Lower lobe of right lung (tissue), 2 donors: ENCODE data around the gene CEP192. TPM values are rescaled to one million over a fixed set of nuclear protein-coding genes. Genes with fewer than 3 reads are reported as not detected.
"Not testable (repeated sequence)": the region's sequence is repeated elsewhere in the genome, so short reads cannot be mapped to it uniquely, and the experiment has no call there.

Source experiments
- ATAC-seq, 2 donors: fragments of 200-7000 bp; cut with Tn5 transposase; one replicate each; pipeline ENCODE4 v1.9.1; 2020 to 2022; ENCODE audit warnings: mild to moderate bottlenecking in 2 of 2, moderate library complexity in 2 of 2
- DNase-seq: peaks from one replicate; pipeline ENCODE4 v3.0.0-alpha.2; 2020
- H3K27ac ChIP-seq: fragments of 200-600 bp; one replicate; pipeline ENCODE4 v1.8.0; 2022
- H3K27me3 ChIP-seq: fragments of 200-600 bp; one replicate; pipeline ENCODE4 v1.8.0; 2022; ENCODE audit warnings: low read depth
- H3K36me3 ChIP-seq: fragments of 200-600 bp; one replicate; pipeline ENCODE4 v1.8.0; 2022; ENCODE audit warnings: mild to moderate bottlenecking
- H3K4me1 ChIP-seq: fragments of 200-600 bp; one replicate; pipeline ENCODE4 v1.8.0; 2022
- H3K4me3 ChIP-seq: fragments of 200-600 bp; one replicate; pipeline ENCODE4 v1.8.0; 2022; ENCODE audit warnings: mild to moderate bottlenecking
- H3K9me3 ChIP-seq: fragments of 200-600 bp; one replicate; pipeline ENCODE4 v1.8.0; 2022
- intact Hi-C: fragments of 100-400 bp; cut with DNase I; formaldehyde crosslinking; loops from one replicate; pipeline ENCODE4 v1.11.0; 2022
- total RNA-seq: library from RNA; stranded (reverse); fragmentation: NEBNext Ultra II Directional; extraction: Animal tissue kit (Norgen Biotek cat#: 25700); gene quantifications from one replicate; pipeline ENCODE4 v1.2.1, GENCODE V29; 2021
- TF ChIP-seq, protein P1 (sequence below): fragments of 200-600 bp; IDR thresholded peaks from one replicate; pipeline ENCODE4 v1.8.0; 2022; ENCODE audit warnings: antibody characterized with exemption, mild to moderate bottlenecking
- donor health status: DM: no; HTN: yes; CAD: no; lungs with severe emphysema.

Gene CEP192
- total RNA-seq, 1 donor from 2014 or later, result 29.1 TPM

DNA sequence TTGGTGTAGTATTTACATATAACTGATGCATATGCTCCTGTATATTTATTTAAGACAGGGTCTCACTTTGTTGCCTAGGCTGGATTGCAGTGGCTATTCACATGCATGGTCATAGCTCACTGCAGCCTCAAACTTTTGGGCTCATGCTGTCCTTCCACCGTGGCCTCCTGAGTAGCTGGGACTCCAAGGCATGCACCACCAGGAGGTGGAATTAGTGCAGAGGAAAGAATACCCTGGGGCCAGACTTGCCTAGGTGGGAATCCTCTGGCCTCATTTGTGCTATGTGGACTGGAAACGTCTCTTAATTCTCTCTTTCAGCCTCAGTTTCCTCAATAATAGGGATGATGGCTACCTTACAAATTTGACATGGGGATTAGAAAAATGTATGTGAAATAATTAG is 2.3 kb downstream of the CEP192 start:
- no peak overlapping the region for H3K27ac ChIP-seq
- no peaks in the 10 kb centered on the region for H3K27me3 ChIP-seq
- DNase-seq (no peak), ATAC-seq (no peak)
- TF ChIP-seq, protein P1, sequence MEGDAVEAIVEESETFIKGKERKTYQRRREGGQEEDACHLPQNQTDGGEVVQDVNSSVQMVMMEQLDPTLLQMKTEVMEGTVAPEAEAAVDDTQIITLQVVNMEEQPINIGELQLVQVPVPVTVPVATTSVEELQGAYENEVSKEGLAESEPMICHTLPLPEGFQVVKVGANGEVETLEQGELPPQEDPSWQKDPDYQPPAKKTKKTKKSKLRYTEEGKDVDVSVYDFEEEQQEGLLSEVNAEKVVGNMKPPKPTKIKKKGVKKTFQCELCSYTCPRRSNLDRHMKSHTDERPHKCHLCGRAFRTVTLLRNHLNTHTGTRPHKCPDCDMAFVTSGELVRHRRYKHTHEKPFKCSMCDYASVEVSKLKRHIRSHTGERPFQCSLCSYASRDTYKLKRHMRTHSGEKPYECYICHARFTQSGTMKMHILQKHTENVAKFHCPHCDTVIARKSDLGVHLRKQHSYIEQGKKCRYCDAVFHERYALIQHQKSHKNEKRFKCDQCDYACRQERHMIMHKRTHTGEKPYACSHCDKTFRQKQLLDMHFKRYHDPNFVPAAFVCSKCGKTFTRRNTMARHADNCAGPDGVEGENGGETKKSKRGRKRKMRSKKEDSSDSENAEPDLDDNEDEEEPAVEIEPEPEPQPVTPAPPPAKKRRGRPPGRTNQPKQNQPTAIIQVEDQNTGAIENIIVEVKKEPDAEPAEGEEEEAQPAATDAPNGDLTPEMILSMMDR, result no peak
- no peak overlapping the region for H3K4me3 ChIP-seq
- H3K4me1 ChIP-seq, result peaks cover 18% of the 10 kb centered on the region
- intact Hi-C loops, result no loop called here
- H3K36me3 ChIP-seq, result no peaks in the 10 kb centered on the region
- H3K9me3 ChIP-seq, result no peaks in the 10 kb centered on the region

DNA sequence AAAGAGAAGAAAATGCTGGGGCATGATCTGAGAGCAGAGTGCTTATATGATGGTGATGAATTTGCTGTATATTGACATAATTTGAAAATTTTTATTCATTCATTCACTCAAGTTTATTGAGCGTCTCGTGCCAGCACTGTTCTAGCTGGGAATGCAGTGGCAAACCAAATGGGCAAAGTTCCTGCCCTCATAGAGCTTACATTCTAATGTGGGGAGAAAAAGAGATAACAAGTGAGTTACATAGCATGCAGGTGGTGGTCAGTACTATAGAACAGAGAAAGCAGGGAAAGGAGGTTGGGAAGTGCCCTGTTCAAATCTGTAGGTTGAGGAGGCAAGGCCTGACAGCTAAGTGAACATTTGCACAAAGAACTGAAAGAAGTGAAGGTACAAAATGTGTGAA is 4.3 kb downstream of the CEP192 start:
- Histone ChIP-seq H3K4me3 (no peak overlapping the region), H3K36me3 (peaks cover 6% of the 10 kb centered on the region), H3K27ac (no peak overlapping the region), H3K4me1 (peaks cover 16% of the 10 kb centered on the region), H3K27me3 (no peaks in the 10 kb centered on the region), H3K9me3 (no peaks in the 10 kb centered on the region)
- ATAC-seq, result no peak
- intact Hi-C loops, result no loop called here
- TF ChIP-seq, protein P1, result no peak
- DNase-seq, result no peak

DNA sequence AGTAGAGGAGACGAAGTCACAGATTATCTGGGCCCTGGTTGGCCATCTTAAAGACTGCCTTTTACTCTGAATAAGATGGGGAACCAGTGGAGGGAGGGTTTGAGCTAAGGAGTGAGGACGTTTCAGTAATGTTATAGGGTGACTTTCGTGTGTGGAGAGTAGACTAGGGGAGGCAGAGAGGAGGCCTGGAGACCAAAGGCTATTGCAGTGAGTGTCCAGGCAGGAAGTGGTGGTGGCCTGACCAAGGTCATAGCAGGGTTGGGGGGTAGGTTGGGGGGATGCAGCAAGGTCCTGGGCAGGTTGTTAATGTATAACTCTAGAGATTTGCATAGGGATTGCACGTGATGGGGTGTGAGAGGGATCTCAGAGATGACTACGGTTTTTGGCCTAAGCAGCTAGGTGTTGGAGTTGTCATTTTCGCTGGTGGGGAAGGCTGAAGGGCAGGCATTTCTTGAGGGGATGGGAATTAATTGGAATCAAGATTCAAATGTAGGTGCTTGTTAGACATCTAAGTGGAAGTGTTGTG is 4.9 kb downstream of the CEP192 start:
- H3K27me3 ChIP-seq, result no peaks in the 10 kb centered on the region
- H3K4me1 ChIP-seq, result peaks cover 13% of the 10 kb centered on the region
- ATAC-seq (no peak), DNase-seq (no peak)
- H3K36me3 ChIP-seq, result peaks cover 12% of the 10 kb centered on the region
- H3K27ac ChIP-seq, result no peak overlapping the region
- TF ChIP-seq, protein P1, result no peak
- no peak overlapping the region for H3K4me3 ChIP-seq
- H3K9me3 ChIP-seq, result no peaks in the 10 kb centered on the region
- intact Hi-C loops, result no loop called here

DNA sequence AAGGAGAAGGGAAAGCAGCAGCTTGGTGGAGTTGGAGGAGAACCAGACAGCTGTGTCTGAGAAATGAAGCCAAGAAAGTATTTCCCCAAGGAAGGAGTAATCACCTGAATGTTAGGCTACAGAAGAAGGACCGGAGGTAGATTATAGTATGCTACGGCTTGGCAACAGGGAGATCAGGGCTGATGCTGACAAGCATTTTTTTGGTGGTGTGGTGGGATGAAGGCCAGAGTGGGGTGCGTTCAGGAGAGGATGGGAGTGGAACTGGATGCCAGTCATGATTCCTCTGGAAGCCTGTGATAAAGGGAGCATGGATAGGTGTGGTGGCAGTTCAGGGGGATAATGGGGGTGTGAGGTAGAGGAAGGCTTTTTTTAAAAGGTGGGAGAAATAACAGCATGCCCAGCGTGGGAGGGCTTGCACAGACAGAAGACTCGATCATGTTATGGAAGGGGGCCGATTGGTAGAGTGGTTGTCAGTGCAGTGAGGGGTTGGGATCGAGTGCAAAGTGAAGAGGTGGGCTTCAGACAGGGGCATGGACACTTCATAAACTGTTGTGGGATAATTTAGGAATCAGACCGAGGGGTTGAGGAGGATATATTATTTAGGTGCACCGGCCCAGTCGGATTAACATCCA is 5.6 kb downstream of the CEP192 start:
- intact Hi-C loops, result no loop called here
- ATAC-seq, result no peak

DNA sequence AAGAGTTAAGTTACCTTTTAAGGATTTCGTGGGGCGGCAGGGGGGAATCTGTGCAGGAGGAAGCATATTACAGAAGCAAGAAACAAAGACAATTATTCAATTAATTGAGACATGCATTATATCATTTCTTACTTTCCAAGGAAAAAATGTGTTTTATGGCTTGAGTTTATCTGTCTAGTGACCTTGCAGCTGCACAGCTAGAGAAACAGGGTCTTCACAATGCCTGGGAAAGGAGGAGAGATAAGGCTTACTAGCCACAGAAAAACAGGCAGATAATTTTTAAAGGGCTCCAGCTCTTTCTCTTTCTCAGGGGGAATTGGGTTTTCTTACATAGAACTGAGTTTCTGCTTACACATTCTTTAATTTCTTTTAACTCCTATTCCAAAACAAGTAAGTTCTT is 6.2 kb downstream of the CEP192 start:
- H3K36me3 ChIP-seq, result peaks cover 25% of the 10 kb centered on the region
- H3K4me3 ChIP-seq, H3K4me1 ChIP-seq, DNase-seq, intact Hi-C loops, ATAC-seq, H3K9me3 ChIP-seq, H3K27ac ChIP-seq, H3K27me3 ChIP-seq: not testable (repeated sequence)

More for the DNA sequence above, 5.6 kb downstream of the CEP192 start:
- H3K4me3 ChIP-seq, result no peak overlapping the region
- no peaks in the 10 kb centered on the region for H3K27me3 ChIP-seq
- no peak for DNase-seq
- H3K36me3 ChIP-seq, result peaks cover 19% of the 10 kb centered on the region
- no peaks in the 10 kb centered on the region for H3K9me3 ChIP-seq
- TF ChIP-seq, protein P1, result no peak
- no peak overlapping the region for H3K27ac ChIP-seq
- peaks cover 13% of the 10 kb centered on the region for H3K4me1 ChIP-seq

DNA sequence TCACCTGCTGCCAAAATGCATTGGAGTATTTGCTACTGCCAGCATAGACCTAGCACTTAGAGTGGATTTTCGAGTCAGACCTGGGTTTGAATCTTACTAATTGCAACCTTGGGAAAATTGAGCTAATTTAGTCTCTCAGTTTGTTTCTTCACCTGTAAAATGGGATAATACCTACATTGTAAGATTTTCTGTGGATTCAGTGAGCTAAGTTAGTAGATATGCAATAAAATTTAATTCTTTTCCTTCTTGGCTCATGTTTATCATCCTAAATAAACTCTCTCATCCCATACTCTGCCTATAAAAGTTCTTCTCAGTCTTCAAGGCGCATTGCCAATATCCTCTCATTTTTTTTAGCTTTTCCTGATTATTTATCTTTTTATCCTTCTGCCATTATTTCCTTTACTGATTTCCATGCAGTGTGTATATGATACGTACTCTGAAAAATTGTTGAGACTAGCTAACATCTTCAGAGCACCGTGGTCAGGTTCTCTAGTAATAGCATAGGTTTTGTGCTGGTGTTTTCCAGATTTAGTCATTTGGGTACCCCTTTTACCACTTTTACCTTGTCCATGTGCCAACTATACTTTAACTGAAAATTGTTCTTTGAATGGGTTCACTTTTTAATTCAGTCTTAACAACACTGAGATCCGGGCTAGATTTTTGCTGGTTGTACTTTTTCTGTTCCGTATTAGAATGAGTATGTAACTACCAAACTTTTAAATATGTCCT is 7.3 kb downstream of the CEP192 start:
- ATAC-seq, result no peak
- TF ChIP-seq, protein P1, result no peak
- intact Hi-C loops, result no loop called here

More for the DNA sequence above, 7.3 kb downstream of the CEP192 start:
- Histone ChIP-seq H3K4me3 (no peak overlapping the region), H3K9me3 (no peaks in the 10 kb centered on the region), H3K27me3 (no peaks in the 10 kb centered on the region), H3K36me3 (peaks cover 32% of the 10 kb centered on the region), H3K27ac (no peak overlapping the region), H3K4me1 (no peaks in the 10 kb centered on the region)
- no peak for DNase-seq
